Nephron (organoid): ENCODE data around the gene MEGF8.
A peak's percentile ranks its signal among the peaks of the same experiment; 100 is the strongest.

Experiments used
- H3K27ac Mint-ChIP-seq, 3 experiments: 2 replicates each; pipeline ENCODE4 v1.8.0; 2020; ENCODE audit warnings: mixed read lengths in 3 of 3, mild to moderate bottlenecking in 2 of 3, moderate library complexity in 1 of 3
- H3K27me3 Mint-ChIP-seq: 2 replicates; pipeline ENCODE4 v1.8.0; 2021; ENCODE audit warnings: low read depth, mild to moderate bottlenecking, moderate library complexity, mixed read lengths
- H3K36me3 Mint-ChIP-seq: 2 replicates; pipeline ENCODE4 v1.8.0; 2020; ENCODE audit warnings: low read depth, mixed read lengths
- H3K4me1 Mint-ChIP-seq: 2 replicates; pipeline ENCODE4 v1.8.0; 2020; ENCODE audit warnings: mixed read lengths
- H3K4me3 Mint-ChIP-seq, 3 experiments: 2 replicates each; pipeline ENCODE4 v1.8.0; 2020; ENCODE audit warnings: mild to moderate bottlenecking in 3 of 3, mixed read lengths in 3 of 3, moderate library complexity in 2 of 3
- H3K9me3 Mint-ChIP-seq: 2 replicates; pipeline ENCODE4 v1.8.0; 2020; ENCODE audit warnings: mixed read lengths
- CTCF ChIP-seq, 3 experiments: fragments of 200-600 bp; sonication (generic); IDR thresholded peaks; one replicate each; pipeline ENCODE4 v1.5.0; 2021; ENCODE audit warnings: antibody characterized with exemption in 3 of 3; ENCODE audit not compliant: unreplicated experiment in 3 of 3

The MEGF8 gene

GRCh38 chr19:42282819-42283187, 42.6 kb upstream of the MEGF8 start:
- Mint-ChIP-seq H3K4me1 (peaks cover 37% of the 10 kb centered on the region), H3K4me3 (peak overlapping the region in 2 of 3 experiments; percentile 85 to 86), H3K36me3 (no peaks in the 10 kb centered on the region), H3K27me3 (peaks cover 4% of the 10 kb centered on the region), H3K9me3 (no peaks in the 10 kb centered on the region), H3K27ac (no peak overlapping the region)
- TF ChIP-seq CTCF (IDR thresholded peaks at IDR 0.05; ENCODE audit: unreplicated experiment in 3 of 3) = no peak

- no peak for TF ChIP-seq CTCF (IDR thresholded peaks at IDR 0.05; ENCODE audit: unreplicated experiment in 3 of 3)
- Mint-ChIP-seq H3K36me3 (no peaks in the 10 kb centered on the region), H3K27me3 (peaks cover 4% of the 10 kb centered on the region), H3K27ac (no peak overlapping the region), H3K9me3 (no peaks in the 10 kb centered on the region), H3K4me3 (no peak overlapping the region), H3K4me1 (peaks cover 31% of the 10 kb centered on the region)
These were observed 42.0 kb upstream of the MEGF8 start for GRCh38 chr19:42283188-42284065.

- Mint-ChIP-seq H3K36me3 (no peaks in the 10 kb centered on the region), H3K27ac (no peak overlapping the region), H3K27me3 (peaks cover 4% of the 10 kb centered on the region), H3K4me3 (no peak overlapping the region), H3K9me3 (no peaks in the 10 kb centered on the region), H3K4me1 (peaks cover 24% of the 10 kb centered on the region)
- TF ChIP-seq CTCF (IDR thresholded peaks at IDR 0.05; ENCODE audit: unreplicated experiment in 3 of 3) = no peak
These were observed 41.4 kb upstream of the MEGF8 start for GRCh38 chr19:42284066-42284501.

GRCh38 chr19:42284591-42285341, 40.7 kb upstream of the MEGF8 start:
- Mint-ChIP-seq H3K4me3 (peak overlapping the region; percentile 94 to 99 (median 99)), H3K36me3 (no peaks in the 10 kb centered on the region), H3K27ac (peak overlapping the region; percentile 89 to 98 (median 97)), H3K4me1 (peaks cover 17% of the 10 kb centered on the region), H3K9me3 (no peaks in the 10 kb centered on the region), H3K27me3 (peaks cover 4% of the 10 kb centered on the region)
- TF ChIP-seq CTCF (IDR thresholded peaks at IDR 0.05; ENCODE audit: unreplicated experiment in 3 of 3) = no peak

- H3K27me3 Mint-ChIP-seq = peaks cover 4% of the 10 kb centered on the region
- H3K27ac Mint-ChIP-seq = peak overlapping the region; percentile 89 to 98 (median 97)
- peaks cover 17% of the 10 kb centered on the region for H3K4me1 Mint-ChIP-seq
- TF ChIP-seq CTCF (IDR thresholded peaks at IDR 0.05; ENCODE audit: unreplicated experiment in 3 of 3) = no peak
- H3K9me3 Mint-ChIP-seq = no peaks in the 10 kb centered on the region
- peak overlapping the region; percentile 94 to 99 (median 99) for H3K4me3 Mint-ChIP-seq
- no peaks in the 10 kb centered on the region for H3K36me3 Mint-ChIP-seq
These were observed 39.9 kb upstream of the MEGF8 start for GRCh38 chr19:42285541-42285941.
